ENCODE measurements around the gene STX1A. TPM values are rescaled to one million over a fixed set of nuclear protein-coding genes. Genes with fewer than 3 reads are reported as not detected.

STX1A gene
- total and polyA plus RNA-seq, 2 of the 13 experiments (the other 11 are each of a cell fraction or from before 2014, with no cell fraction given) = 6.1 to 12.2 TPM

DNA sequence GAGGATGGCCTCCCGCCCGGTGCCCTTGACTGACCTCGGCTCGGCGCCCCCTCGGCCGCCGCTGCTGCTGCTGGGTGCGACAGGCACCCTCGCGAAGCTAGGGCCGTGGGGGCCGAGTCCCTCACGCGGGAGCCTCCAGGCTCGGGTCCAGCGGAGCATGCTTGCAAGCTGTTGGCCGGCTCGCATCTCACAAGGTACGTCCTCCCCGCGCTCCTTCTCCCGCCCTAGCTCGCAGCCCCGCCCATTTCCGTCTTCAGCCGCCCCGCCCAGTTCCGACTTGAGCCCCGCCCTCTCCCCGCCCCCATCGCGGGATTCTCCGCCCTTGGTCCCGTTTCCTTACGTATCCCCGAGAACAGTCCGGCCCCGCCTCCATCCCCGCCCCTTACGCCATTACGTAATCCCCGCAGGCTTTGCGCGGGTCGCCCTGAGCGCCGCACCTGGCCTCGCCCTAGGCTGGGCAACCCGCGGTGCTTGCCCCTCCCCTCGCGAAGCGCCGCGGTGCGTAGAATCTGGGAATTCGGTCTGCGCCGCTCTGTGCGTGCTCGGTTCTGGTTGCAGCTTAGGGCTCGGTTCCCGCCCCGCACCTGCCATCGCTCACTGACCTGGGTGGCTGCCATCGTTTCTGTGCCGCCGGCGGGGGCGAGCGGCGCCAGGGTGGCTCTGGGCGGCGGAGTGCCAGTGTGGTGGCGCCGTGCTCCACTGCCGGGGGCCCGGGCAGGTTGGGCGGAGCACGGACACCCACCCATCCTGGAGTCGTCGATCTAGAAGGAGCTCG lies 19.3 kb upstream of the STX1A start, which contains the start of gene ABHD11 (continued):
- TF ChIP-seq HOMEZ (CRISPR knock-in tag; IDR thresholded peaks at IDR 0.05; ENCODE audit: low read depth) = no peak
- peak; percentile 62; the same call in 1 of the 2 replicates for TF ChIP-seq ZNF607 (CRISPR knock-in tag; IDR thresholded peaks at IDR 0.05; ENCODE audit: borderline replicate concordance)
- TF ChIP-seq MEF2D (CRISPR knock-in tag; IDR thresholded peaks at IDR 0.05) = peak; percentile 51; the same call in 1 of the 2 replicates
- TF ChIP-seq ZNF280B (CRISPR knock-in tag; IDR thresholded peaks at IDR 0.05; ENCODE audit: borderline replicate concordance) = 0 out of 2 replicates have a peak, but pooled peaks have one; percentile 70
- peak; percentile 10; the same call in 1 of the 2 replicates for TF ChIP-seq HCFC1 (IDR thresholded peaks at IDR 0.05; ENCODE audit: low read depth, low read length)
- 0 out of 2 replicates have a peak, but pooled peaks have one; percentile 27 for TF ChIP-seq MTF2 (CRISPR knock-in tag; IDR thresholded peaks at IDR 0.05; ENCODE audit: borderline replicate concordance)
- TF ChIP-seq NRL (CRISPR knock-in tag; IDR thresholded peaks at IDR 0.05; ENCODE audit: borderline replicate concordance) = peak; percentile 18; the same call in 1 of the 2 replicates
- no peak for TF ChIP-seq HDAC6 (IDR thresholded peaks at IDR 0.05; ENCODE audit: low read depth, low read length)
- peak; percentile 8; the same call in 1 of the 2 replicates for TF ChIP-seq ZBTB42 (CRISPR knock-in tag; IDR thresholded peaks at IDR 0.05)
- peak; percentile 65; the same call in 1 of the 2 replicates for TF ChIP-seq ZNF776 (CRISPR knock-in tag; IDR thresholded peaks at IDR 0.05)
- TF ChIP-seq MTA1 (CRISPR knock-in tag; IDR thresholded peaks at IDR 0.05; ENCODE audit: borderline replicate concordance) = 0 out of 2 replicates have a peak, but pooled peaks have one; percentile 45
- TF ChIP-seq ZC3H13 (CRISPR knock-in tag; IDR thresholded peaks at IDR 0.05) = 0 out of 2 replicates have a peak, but pooled peaks have one; percentile 60
- peak; percentile 85 for TF ChIP-seq SP5 (CRISPR knock-in tag; IDR thresholded peaks at IDR 0.05; ENCODE audit: borderline replicate concordance, low read depth)
- TF ChIP-seq ZNF292 (CRISPR knock-in tag; IDR thresholded peaks at IDR 0.05; ENCODE audit: borderline replicate concordance, low read depth) = 0 out of 2 replicates have a peak, but pooled peaks have one; percentile 48
- no peak for TF ChIP-seq MEIS2 (CRISPR knock-in tag; IDR thresholded peaks at IDR 0.05)
- no peak for TF ChIP-seq KAT2B (IDR thresholded peaks at IDR 0.05; ENCODE audit: borderline replicate concordance, low read depth, low read length)
- TF ChIP-seq GABPA (IDR thresholded peaks at IDR 0.05; ENCODE audit: low read depth, low read length) = no peak
- TF ChIP-seq GABPA (CRISPR knock-in tag; IDR thresholded peaks at IDR 0.05; ENCODE audit: low read depth) = peak; percentile 74
- peak; percentile 43; the same call in 1 of the 2 replicates for TF ChIP-seq BCL6 (CRISPR knock-in tag; IDR thresholded peaks at IDR 0.05)
- 0 out of 2 replicates have a peak, but pooled peaks have one; percentile 47 for TF ChIP-seq SNAPC2 (CRISPR knock-in tag; IDR thresholded peaks at IDR 0.05)
- no peak for TF ChIP-seq ZNF552 (CRISPR knock-in tag; IDR thresholded peaks at IDR 0.05; ENCODE audit: borderline replicate concordance)
- TF ChIP-seq ZNF317 (CRISPR knock-in tag; IDR thresholded peaks at IDR 0.05) = peak; percentile 64; the same call in 1 of the 2 replicates
- no peak for TF ChIP-seq LCORL (IDR thresholded peaks at IDR 0.05)
- TF ChIP-seq LCORL (CRISPR knock-in tag; IDR thresholded peaks at IDR 0.05) = peak; percentile 72; the same call in 1 of the 2 replicates
- TF ChIP-seq DZIP1 (CRISPR knock-in tag; IDR thresholded peaks at IDR 0.05) = peak; percentile 26; the same call in 1 of the 2 replicates
